SU-DHL-6 (cell line): ENCODE data around the gene TEAD1.

Experiments used
- CTCF ChIP-seq: fragments of 200-600 bp; sonication (generic); IDR thresholded peaks from one replicate; pipeline ENCODE4 v1.5.1; 2017; ENCODE audit warnings: antibody characterized with exemption, mild to moderate bottlenecking, low read length, moderate library complexity; ENCODE audit not compliant: insufficient read depth, poor library complexity, severe bottlenecking
- EZH2phosphoT487 ChIP-seq: fragments of 200-600 bp; sonication (generic), shearing (Covaris generic); conservative IDR thresholded peaks from 2 replicates; pipeline ENCODE4 v1.6.1; 2018; ENCODE audit warnings: mild to moderate bottlenecking, antibody characterized with exemption, low read length, moderate library complexity, mixed read lengths

GRCh38 chr11:12634329-12634728, 39.9 kb upstream of the TEAD1 start:
- TF ChIP-seq CTCF (no peak), EZH2phosphoT487 (no peak)
